ENCODE data around the gene VCL. TPM values are rescaled to one million over a fixed set of nuclear protein-coding genes. Genes with fewer than 3 reads are reported as not detected.

The VCL gene
- total and polyA plus RNA-seq, 2 donors (not counting 1 experiment from before 2014, with no cell fraction given), result 161 to 316 TPM

GRCh38 chr10:74047304-74047703 lies 49.4 kb downstream of the VCL start:
- Histone ChIP-seq H3K79me2 (ENCODE audit: control insufficient read depth, insufficient read depth, low read length) (peaks cover 73% of the 10 kb centered on the region), H4K20me1 (ENCODE audit: control insufficient read depth, extremely low read depth, insufficient read depth, low read length) (no peaks in the 10 kb centered on the region), H3K9me3 (ENCODE audit: control insufficient read depth, insufficient read depth, low read depth, low read length) (no peaks in the 10 kb centered on the region), H3K9ac (ENCODE audit: insufficient read depth, low read length) (no peak overlapping the region), H3K4me1 (ENCODE audit: control insufficient read depth, extremely low read depth, insufficient read depth, low read length) (peaks cover 18% of the 10 kb centered on the region), H3K4me2 (ENCODE audit: extremely low read depth, insufficient read depth, low read length) (peak overlapping the region; percentile 11), H3K27me3 (ENCODE audit: control insufficient read depth, insufficient read depth, low read length) (no peaks in the 10 kb centered on the region), H2AFZ (ENCODE audit: low read length) (no peak overlapping the region), H3K27ac (ENCODE audit: insufficient read depth, low read length) (peak overlapping the region; percentile 53), H3K4me3 (replicated peaks in 1 of 4; ENCODE audit: control extremely low read depth in 1 of 4, insufficient read depth in 1 of 4, low read depth in 3 of 4, low read length in 4 of 4) (peak overlapping the region in 1 of 4 experiments; percentile 13), H3K36me3 (ENCODE audit: control insufficient read depth, insufficient read depth, low read length) (no peaks in the 10 kb centered on the region)
- DNase-seq (ENCODE audit: low read depth in 2 of 2), result peak; percentile 80 to 84
- TF ChIP-seq EZH2 (IDR thresholded peaks at IDR 0.05; ENCODE audit: low read length, missing control alignments) (no peak), CTCF (conservative IDR thresholded peaks at IDR 0.05 in 1 of 2, IDR thresholded peaks at IDR 0.05 in 1 of 2; ENCODE audit: low read depth in 1 of 2, low read length in 2 of 2) (no peak)

- Histone ChIP-seq H3K27ac (ENCODE audit: insufficient read depth, low read length) (peak overlapping the region; percentile 21), H3K36me3 (ENCODE audit: control insufficient read depth, insufficient read depth, low read length) (no peaks in the 10 kb centered on the region), H3K9me3 (ENCODE audit: control insufficient read depth, insufficient read depth, low read depth, low read length) (no peaks in the 10 kb centered on the region), H2AFZ (ENCODE audit: low read length) (no peak overlapping the region), H3K4me1 (ENCODE audit: control insufficient read depth, extremely low read depth, insufficient read depth, low read length) (peaks cover 18% of the 10 kb centered on the region), H3K4me3 (replicated peaks in 1 of 4; ENCODE audit: control extremely low read depth in 1 of 4, insufficient read depth in 1 of 4, low read depth in 3 of 4, low read length in 4 of 4) (peak overlapping the region in 2 of 4 experiments; percentile 13 to 14), H3K9ac (ENCODE audit: insufficient read depth, low read length) (no peak overlapping the region), H3K79me2 (ENCODE audit: control insufficient read depth, insufficient read depth, low read length) (peaks cover 74% of the 10 kb centered on the region), H3K4me2 (ENCODE audit: extremely low read depth, insufficient read depth, low read length) (peak overlapping the region; percentile 45), H4K20me1 (ENCODE audit: control insufficient read depth, extremely low read depth, insufficient read depth, low read length) (no peaks in the 10 kb centered on the region), H3K27me3 (ENCODE audit: control insufficient read depth, insufficient read depth, low read length) (no peaks in the 10 kb centered on the region)
- TF ChIP-seq CTCF (conservative IDR thresholded peaks at IDR 0.05 in 1 of 2, IDR thresholded peaks at IDR 0.05 in 1 of 2; ENCODE audit: low read depth in 1 of 2, low read length in 2 of 2) (no peak), EZH2 (IDR thresholded peaks at IDR 0.05; ENCODE audit: low read length, missing control alignments) (no peak)
- DNase-seq (ENCODE audit: low read depth in 2 of 2), result peak; percentile 56 to 89
Measured at GRCh38 chr10:74047871-74048270, 50.0 kb downstream of the VCL start.

GRCh38 chr10:74048433-74048832 lies 50.5 kb downstream of the VCL start:
- Histone ChIP-seq H3K27ac (ENCODE audit: insufficient read depth, low read length) (no peak overlapping the region), H3K79me2 (ENCODE audit: control insufficient read depth, insufficient read depth, low read length) (peaks cover 76% of the 10 kb centered on the region), H3K9ac (ENCODE audit: insufficient read depth, low read length) (no peak overlapping the region), H3K9me3 (ENCODE audit: control insufficient read depth, insufficient read depth, low read depth, low read length) (no peaks in the 10 kb centered on the region), H3K27me3 (ENCODE audit: control insufficient read depth, insufficient read depth, low read length) (no peaks in the 10 kb centered on the region), H2AFZ (ENCODE audit: low read length) (no peak overlapping the region), H3K4me2 (ENCODE audit: extremely low read depth, insufficient read depth, low read length) (no peak overlapping the region), H3K4me1 (ENCODE audit: control insufficient read depth, extremely low read depth, insufficient read depth, low read length) (peaks cover 18% of the 10 kb centered on the region), H3K36me3 (ENCODE audit: control insufficient read depth, insufficient read depth, low read length) (no peaks in the 10 kb centered on the region), H3K4me3 (replicated peaks in 1 of 4; ENCODE audit: control extremely low read depth in 1 of 4, insufficient read depth in 1 of 4, low read depth in 3 of 4, low read length in 4 of 4) (no peak overlapping the region), H4K20me1 (ENCODE audit: control insufficient read depth, extremely low read depth, insufficient read depth, low read length) (no peaks in the 10 kb centered on the region)
- DNase-seq (ENCODE audit: low read depth in 2 of 2), result no peak
- TF ChIP-seq CTCF (conservative IDR thresholded peaks at IDR 0.05 in 1 of 2, IDR thresholded peaks at IDR 0.05 in 1 of 2; ENCODE audit: low read depth in 1 of 2, low read length in 2 of 2) (no peak), EZH2 (IDR thresholded peaks at IDR 0.05; ENCODE audit: low read length, missing control alignments) (no peak)
